ENCODE data around the gene SWAP70. TPM values are rescaled to one million over a fixed set of nuclear protein-coding genes. Genes with fewer than 3 reads are reported as not detected.
"Not testable (repeated sequence)": the region's sequence is repeated elsewhere in the genome, so short reads cannot be mapped to it uniquely, and the experiment has no call there.

SWAP70 gene
- total RNA-seq, 2 experiments from 2014 or later = 8.9 to 9.6 TPM

DNA sequence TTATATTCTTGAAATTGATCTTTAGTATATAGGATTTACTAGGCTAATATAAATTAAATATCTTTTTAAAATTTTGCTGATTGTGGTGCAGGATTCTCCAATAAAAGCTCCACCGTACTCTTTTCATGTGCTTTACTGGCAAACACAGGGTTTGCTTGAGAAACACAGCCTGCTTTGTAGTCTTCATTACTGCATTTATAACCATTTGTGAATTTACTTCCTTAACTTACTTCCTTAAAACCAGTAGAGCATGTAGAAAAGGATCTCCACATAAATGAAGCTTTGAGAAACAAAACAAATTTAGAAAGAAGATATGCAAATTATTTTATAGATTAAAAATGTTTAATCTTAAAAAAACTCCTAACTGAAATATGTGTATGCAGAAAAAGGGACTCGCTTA is 28.8 kb downstream of the SWAP70 start:
- no peak for ATAC-seq

DNA sequence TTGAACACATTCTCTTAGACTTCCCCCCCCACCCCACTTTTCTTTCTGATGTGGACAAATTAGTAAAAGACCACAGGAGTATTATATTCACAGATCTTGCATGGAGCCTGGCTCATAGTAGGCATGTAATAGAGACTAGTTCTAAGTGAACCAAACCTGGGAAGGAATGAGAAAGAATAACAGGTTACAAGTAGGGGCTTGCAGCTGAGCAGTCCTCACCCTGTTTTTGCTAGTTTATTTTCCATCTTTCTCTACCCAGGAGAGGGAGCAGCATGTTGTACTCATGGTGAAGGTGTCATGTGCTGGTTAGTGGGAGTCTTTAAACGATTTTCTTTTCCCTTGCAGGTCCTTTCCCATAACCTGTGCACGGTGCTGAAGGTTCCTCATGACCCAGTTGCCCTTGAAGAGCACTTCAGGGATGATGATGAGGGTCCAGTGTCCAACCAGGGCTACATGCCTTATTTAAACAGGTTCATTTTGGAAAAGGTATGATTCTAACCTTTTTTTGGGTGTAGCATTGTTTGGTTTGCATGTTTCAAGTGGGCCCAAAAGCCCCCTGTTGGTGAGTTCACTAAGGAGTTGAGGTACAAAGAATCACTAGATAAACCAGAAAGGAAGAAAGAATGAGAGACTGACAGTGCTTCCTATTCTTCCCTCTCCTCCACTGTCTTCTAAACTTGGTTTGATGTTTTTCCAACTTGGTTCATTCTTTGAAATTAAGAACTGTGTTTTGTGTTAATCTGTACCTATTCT is 30.1 kb downstream of the SWAP70 start:
- DNase-seq (no peak), ATAC-seq (no peak)
- H3K27me3 Mint-ChIP-seq = no peaks in the 10 kb centered on the region
- H3K4me3 Mint-ChIP-seq = no peak overlapping the region
- POLR2A ChIA-PET = no interaction called here
- no peak overlapping the region for H3K27ac Mint-ChIP-seq
- H3K9me3 Mint-ChIP-seq = no peaks in the 10 kb centered on the region
- peaks cover 7% of the 10 kb centered on the region for H3K36me3 Mint-ChIP-seq (ENCODE audit: low read depth)
- intact Hi-C loops (cut with micrococcal nuclease) = no loop called here
- TF ChIP-seq CTCF (IDR thresholded peaks at IDR 0.05) = no peak
- CTCF ChIA-PET = no interaction called here
- no peaks in the 10 kb centered on the region for H3K4me1 Mint-ChIP-seq (ENCODE audit: low read depth)

More for the DNA sequence above, 28.8 kb downstream of the SWAP70 start:
- CTCF ChIA-PET = interaction anchor here (0.7 to 1.7 kb wide), 3 partner anchors 11 to 158 kb away, joined by 3 to 7 read pairs (median 3); no protein-coding TSS in a partner anchor
- intact Hi-C loops (cut with micrococcal nuclease) = no loop called here
- Mint-ChIP-seq H3K36me3 (ENCODE audit: low read depth) (peaks cover 7% of the 10 kb centered on the region), H3K27me3 (no peaks in the 10 kb centered on the region), H3K9me3 (no peaks in the 10 kb centered on the region), H3K4me1 (ENCODE audit: low read depth) (no peaks in the 10 kb centered on the region), H3K27ac (no peak overlapping the region), H3K4me3 (no peak overlapping the region)
- no peak for DNase-seq
- no peak for TF ChIP-seq CTCF (IDR thresholded peaks at IDR 0.05)
- POLR2A ChIA-PET = no interaction called here

DNA sequence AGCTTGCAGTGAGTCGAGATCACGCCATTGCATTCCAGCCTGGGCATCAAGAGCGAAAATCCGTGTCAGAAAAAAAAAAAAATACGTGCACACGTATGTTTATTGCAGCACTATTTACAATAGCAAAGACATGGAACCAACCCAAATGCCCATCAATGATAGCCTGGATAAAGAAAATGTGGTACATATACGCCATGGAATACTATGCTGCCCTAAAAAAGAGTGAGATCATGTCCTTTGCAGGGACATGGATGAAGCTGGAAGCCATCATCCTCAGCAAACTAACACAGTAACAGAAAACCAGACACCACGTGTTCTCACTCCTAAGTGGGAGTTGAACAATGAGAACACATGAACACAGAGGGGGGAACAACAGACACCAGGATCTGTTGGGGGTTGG is 31.4 kb downstream of the SWAP70 start:
- H3K9me3 Mint-ChIP-seq, H3K4me3 Mint-ChIP-seq, POLR2A ChIA-PET: not testable (repeated sequence)

GRCh38 chr11:9697766-9698165 is 33.9 kb downstream of the SWAP70 start:
- Mint-ChIP-seq H3K4me3 (no peak overlapping the region), H3K9me3 (no peaks in the 10 kb centered on the region), H3K27ac (no peak overlapping the region), H3K36me3 (ENCODE audit: low read depth) (peaks cover 7% of the 10 kb centered on the region), H3K27me3 (no peaks in the 10 kb centered on the region), H3K4me1 (ENCODE audit: low read depth) (peaks cover 11% of the 10 kb centered on the region)
- ChIA-PET CTCF (no interaction called here), POLR2A (interaction anchor here (0.8 kb wide), 1 partner anchor 28 kb away, joined by 3 read pairs; no protein-coding TSS in a partner anchor)
- intact Hi-C loops (cut with micrococcal nuclease) = no loop called here
- no peak for ATAC-seq
- no peak for TF ChIP-seq CTCF (IDR thresholded peaks at IDR 0.05)
- no peak for DNase-seq

More for the DNA sequence above, 31.4 kb downstream of the SWAP70 start:
- ATAC-seq; H3K27ac Mint-ChIP-seq; H3K4me1 Mint-ChIP-seq (ENCODE audit: low read depth); DNase-seq; H3K27me3 Mint-ChIP-seq; intact Hi-C loops (cut with micrococcal nuclease); CTCF ChIA-PET; H3K36me3 Mint-ChIP-seq (ENCODE audit: low read depth): not testable (repeated sequence)

GRCh38 chr11:9700105-9700801 is 36.4 kb downstream of the SWAP70 start:
- intact Hi-C loops (cut with micrococcal nuclease) = no loop called here

More at GRCh38 chr11:9700105-9700801, 36.4 kb downstream of the SWAP70 start:
- Mint-ChIP-seq H3K27me3 (no peaks in the 10 kb centered on the region), H3K4me1 (ENCODE audit: low read depth) (peaks cover 19% of the 10 kb centered on the region), H3K36me3 (ENCODE audit: low read depth) (peaks cover 1% of the 10 kb centered on the region), H3K27ac (no peak overlapping the region), H3K9me3 (no peaks in the 10 kb centered on the region), H3K4me3 (no peak overlapping the region)
- no peak for ATAC-seq
- TF ChIP-seq CTCF (IDR thresholded peaks at IDR 0.05) = no peak
- POLR2A ChIA-PET = no interaction called here
- no peak for DNase-seq
- CTCF ChIA-PET = interaction anchor here (1.0 to 1.2 kb wide), 2 partner anchors 47 to 49 kb away, joined by 3 to 4 read pairs; no protein-coding TSS in a partner anchor

Data from activated CD8-positive, alpha-beta T cell treated with anti-CD3 and anti-CD28 coated beads for 36 hours (primary cell).